ENCODE results near the gene DHX58. TPM values are rescaled to one million over a fixed set of nuclear protein-coding genes. Genes with fewer than 3 reads are reported as not detected.

DHX58 gene
- total RNA-seq, 6 experiments from 2014 or later: 9.0 to 27.9 (median 19.6) TPM

GRCh38 chr17:42107124-42107523 is 5.4 kb downstream of the DHX58 start:
- H3K9me3 ChIP-seq: no peaks in the 10 kb centered on the region
- ATAC-seq (no peak), DNase-seq (no peak)
- H3K4me1 ChIP-seq: peaks cover 0 to 36% (median 9%) of the 10 kb centered on the region in 4 donors
- no peaks in the 10 kb centered on the region for H3K27me3 ChIP-seq
- TF ChIP-seq CTCF (IDR thresholded peaks at IDR 0.05) (no peak), POLR2A (IDR thresholded peaks at IDR 0.05) (no peak)
- intact Hi-C loops (cut with DNase I): no loop called here
- no peak overlapping the region for H3K4me3 ChIP-seq
- H3K27ac ChIP-seq: no peak overlapping the region
- 44% methylated on average over 5 of the region's 6 CpGs for WGBS (ENCODE audit: insufficient coverage, low coverage, low lambda C conversion rate, missing lambda C conversion rate)
- peaks cover 0 to 24% (median 0%) of the 10 kb centered on the region in 4 donors for H3K36me3 ChIP-seq

- peaks cover 0 to 26% (median 5%) of the 10 kb centered on the region in 4 donors for H3K4me1 ChIP-seq
- H3K27ac ChIP-seq: no peak overlapping the region
- H3K27me3 ChIP-seq: no peaks in the 10 kb centered on the region
- intact Hi-C loops (cut with DNase I): no loop called here
- H3K9me3 ChIP-seq: no peaks in the 10 kb centered on the region
- WGBS (ENCODE audit: insufficient coverage, low coverage, low lambda C conversion rate, missing lambda C conversion rate): 100% methylated on average over 1 of the region's 2 CpGs
- peaks cover 0 to 24% (median 0%) of the 10 kb centered on the region in 4 donors for H3K36me3 ChIP-seq
- ATAC-seq: no peak
- DNase-seq: no peak
- TF ChIP-seq CTCF (IDR thresholded peaks at IDR 0.05) (no peak), POLR2A (IDR thresholded peaks at IDR 0.05) (no peak)
- no peak overlapping the region for H3K4me3 ChIP-seq
These were observed 6.5 kb downstream of the DHX58 start for GRCh38 chr17:42106009-42106408.

- no peak overlapping the region for H3K4me3 ChIP-seq
- H3K4me1 ChIP-seq: peaks cover 0 to 19% (median 4%) of the 10 kb centered on the region in 4 donors
- no peaks in the 10 kb centered on the region for H3K27me3 ChIP-seq
- H3K27ac ChIP-seq: no peak overlapping the region
- ATAC-seq: no peak
- TF ChIP-seq CTCF (IDR thresholded peaks at IDR 0.05): no peak
- no peak for TF ChIP-seq POLR2A (IDR thresholded peaks at IDR 0.05)
- H3K9me3 ChIP-seq: no peaks in the 10 kb centered on the region
- no peak for DNase-seq
- 83% methylated on average over 1 of the region's 3 CpGs for WGBS (ENCODE audit: insufficient coverage, low coverage, low lambda C conversion rate, missing lambda C conversion rate)
- peaks cover 0 to 24% (median 0%) of the 10 kb centered on the region in 4 donors for H3K36me3 ChIP-seq
- intact Hi-C loops (cut with DNase I): loop anchor here in 1 of 2 donors (5.0 kb wide), 1 partner anchor 37 kb away; no protein-coding TSS in a partner anchor
These were observed 8.2 kb downstream of the DHX58 start for GRCh38 chr17:42104264-42104663.

GRCh38 chr17:42103221-42103954 is 9.1 kb downstream of the DHX58 start:
- WGBS (ENCODE audit: insufficient coverage, low coverage, low lambda C conversion rate, missing lambda C conversion rate): 60% methylated on average over 1 of the region's 11 CpGs

More at GRCh38 chr17:42103221-42103954, 9.1 kb downstream of the DHX58 start:
- Histone ChIP-seq H3K27ac (no peak overlapping the region), H3K27me3 (no peaks in the 10 kb centered on the region), H3K9me3 (no peaks in the 10 kb centered on the region), H3K4me1 (peaks cover 0 to 12% (median 0%) of the 10 kb centered on the region in 4 donors), H3K4me3 (no peak overlapping the region), H3K36me3 (peaks cover 0 to 24% (median 0%) of the 10 kb centered on the region in 4 donors)
- ATAC-seq (no peak), DNase-seq (no peak)
- intact Hi-C loops (cut with DNase I): loop anchor here in 1 of 2 donors (5.0 kb wide), 1 partner anchor 36 kb away; no protein-coding TSS in a partner anchor
- no peak for TF ChIP-seq CTCF (IDR thresholded peaks at IDR 0.05)
